Measurements from ENCODE around the gene LMTK3. TPM values are rescaled to one million over a fixed set of nuclear protein-coding genes. Genes with fewer than 3 reads are reported as not detected.

The LMTK3 gene, protein sequence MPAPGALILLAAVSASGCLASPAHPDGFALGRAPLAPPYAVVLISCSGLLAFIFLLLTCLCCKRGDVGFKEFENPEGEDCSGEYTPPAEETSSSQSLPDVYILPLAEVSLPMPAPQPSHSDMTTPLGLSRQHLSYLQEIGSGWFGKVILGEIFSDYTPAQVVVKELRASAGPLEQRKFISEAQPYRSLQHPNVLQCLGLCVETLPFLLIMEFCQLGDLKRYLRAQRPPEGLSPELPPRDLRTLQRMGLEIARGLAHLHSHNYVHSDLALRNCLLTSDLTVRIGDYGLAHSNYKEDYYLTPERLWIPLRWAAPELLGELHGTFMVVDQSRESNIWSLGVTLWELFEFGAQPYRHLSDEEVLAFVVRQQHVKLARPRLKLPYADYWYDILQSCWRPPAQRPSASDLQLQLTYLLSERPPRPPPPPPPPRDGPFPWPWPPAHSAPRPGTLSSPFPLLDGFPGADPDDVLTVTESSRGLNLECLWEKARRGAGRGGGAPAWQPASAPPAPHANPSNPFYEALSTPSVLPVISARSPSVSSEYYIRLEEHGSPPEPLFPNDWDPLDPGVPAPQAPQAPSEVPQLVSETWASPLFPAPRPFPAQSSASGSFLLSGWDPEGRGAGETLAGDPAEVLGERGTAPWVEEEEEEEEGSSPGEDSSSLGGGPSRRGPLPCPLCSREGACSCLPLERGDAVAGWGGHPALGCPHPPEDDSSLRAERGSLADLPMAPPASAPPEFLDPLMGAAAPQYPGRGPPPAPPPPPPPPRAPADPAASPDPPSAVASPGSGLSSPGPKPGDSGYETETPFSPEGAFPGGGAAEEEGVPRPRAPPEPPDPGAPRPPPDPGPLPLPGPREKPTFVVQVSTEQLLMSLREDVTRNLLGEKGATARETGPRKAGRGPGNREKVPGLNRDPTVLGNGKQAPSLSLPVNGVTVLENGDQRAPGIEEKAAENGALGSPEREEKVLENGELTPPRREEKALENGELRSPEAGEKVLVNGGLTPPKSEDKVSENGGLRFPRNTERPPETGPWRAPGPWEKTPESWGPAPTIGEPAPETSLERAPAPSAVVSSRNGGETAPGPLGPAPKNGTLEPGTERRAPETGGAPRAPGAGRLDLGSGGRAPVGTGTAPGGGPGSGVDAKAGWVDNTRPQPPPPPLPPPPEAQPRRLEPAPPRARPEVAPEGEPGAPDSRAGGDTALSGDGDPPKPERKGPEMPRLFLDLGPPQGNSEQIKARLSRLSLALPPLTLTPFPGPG (N-terminal part only)
- 2.8 and 3.7 TPM in 2 replicates for total RNA-seq

DNA sequence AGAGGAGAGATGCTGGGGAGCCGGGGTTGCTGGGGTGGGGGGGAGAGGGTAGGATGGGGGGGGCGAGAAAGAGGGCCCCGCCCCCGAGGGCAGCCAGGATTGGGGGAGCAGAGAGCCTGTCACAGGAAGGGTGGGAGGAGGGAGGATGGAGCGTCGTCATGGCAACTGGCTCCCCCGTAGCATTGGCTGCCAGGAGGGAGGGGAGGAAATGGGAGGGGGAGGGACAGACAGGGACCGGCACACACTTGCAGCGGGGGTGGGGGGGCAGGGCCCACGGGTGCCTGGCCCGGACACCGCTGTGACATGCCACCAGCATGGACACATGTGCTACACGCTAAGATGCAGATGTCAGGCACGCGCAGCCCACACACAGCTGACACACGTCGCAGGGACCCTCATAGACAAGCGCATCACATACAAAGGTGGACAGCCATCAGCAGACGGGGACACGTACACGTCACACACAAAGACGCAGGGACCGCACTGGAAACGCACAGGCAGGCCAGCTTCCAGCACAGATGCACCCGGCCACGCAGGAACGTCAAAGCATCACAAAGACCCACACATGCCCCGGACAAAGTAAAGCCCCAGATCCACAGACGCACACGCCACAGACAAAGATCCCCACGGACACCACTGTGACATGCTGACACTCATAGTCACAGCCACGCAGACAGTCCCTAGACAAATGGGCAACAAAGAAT, at the start of gene LMTK3:
LMTK3 (minus strand) TSS at position 36 of the 704 bp plus-strand sequence. CDS start 259 bp downstream, outside the sequence.

DNA sequence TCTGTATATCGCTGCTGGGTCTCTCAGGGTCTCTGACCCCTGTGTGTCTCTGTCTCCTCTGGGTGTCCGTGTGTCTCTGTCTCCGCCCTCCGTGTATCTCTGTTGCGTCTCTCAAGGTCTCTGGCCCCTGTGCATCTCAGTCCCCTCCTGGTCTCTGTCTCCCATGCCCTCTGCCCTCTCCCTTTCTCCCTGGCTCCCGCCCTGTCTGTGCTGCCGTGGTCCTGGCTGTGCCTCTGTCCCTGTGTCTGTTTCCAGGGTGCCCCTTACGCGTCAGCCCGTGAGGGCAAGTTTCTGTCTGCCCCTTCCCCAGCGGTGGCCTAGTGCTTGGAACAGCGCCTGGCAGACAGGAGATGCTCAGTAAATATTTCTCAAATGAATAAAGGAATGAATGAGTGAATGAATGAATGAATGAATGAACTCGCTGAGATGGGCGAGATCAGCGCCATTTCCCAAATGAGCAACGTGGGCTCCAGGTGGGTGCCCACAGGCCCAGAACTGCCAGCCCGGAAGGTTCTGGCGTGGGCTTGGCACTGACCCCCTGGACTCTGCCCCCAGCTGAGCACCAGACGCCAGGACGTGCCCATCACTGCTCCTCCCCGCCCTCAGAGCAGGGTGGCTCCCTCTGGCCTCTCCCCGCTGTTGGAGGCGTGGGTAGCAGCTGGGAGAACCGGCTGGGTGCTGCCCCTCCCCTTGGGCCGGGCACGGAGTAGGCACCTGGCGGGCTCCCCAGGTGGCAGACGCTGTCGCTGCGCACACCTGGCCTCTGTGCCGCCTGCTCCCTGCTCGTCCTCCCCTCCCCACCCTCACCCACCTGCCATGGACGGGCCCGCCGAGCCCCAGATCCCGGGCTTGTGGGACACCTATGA, 40.0 kb upstream of the LMTK3 start, which contains the start of gene SULT2B1:
SULT2B1 (plus strand) TSS at position 736 of the 866 bp plus-strand sequence; CDS start at position 817, 81 bp downstream.

DNA sequence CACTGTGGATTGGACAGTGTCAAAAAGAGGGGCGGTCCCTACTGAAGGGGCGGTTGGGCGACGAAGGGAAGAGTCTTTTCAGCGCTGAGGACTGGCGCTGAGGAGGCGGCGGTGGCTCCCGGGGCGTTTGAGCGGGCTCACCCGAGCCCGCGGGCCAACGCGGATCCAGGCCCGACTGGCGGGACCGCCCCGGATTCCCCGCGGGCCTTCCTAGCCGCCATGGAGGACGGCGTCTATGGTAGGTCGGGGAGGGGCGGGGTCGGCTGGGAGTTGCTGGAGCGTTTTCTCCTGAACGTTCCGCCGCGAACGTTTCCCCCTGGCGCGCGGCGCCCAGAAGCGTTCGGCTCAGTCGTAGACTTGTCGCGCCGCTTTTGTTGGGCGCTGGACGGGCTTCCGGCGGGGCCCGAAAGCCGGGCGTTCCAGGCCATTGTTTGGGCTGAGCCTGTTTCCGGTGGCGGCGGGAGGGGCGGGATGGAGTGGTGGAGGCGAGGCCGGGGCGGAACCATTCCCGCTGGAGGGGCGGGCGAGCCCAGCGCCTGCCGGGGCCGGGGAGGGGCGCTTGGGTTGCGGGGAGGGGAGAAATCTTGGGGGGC, 42.2 kb downstream of the LMTK3 start, which contains the start of gene CYTH2:
CYTH2 (plus strand) TSS at position 81 of the 593 bp plus-strand sequence; CDS start at position 220, 139 bp downstream.

DNA sequence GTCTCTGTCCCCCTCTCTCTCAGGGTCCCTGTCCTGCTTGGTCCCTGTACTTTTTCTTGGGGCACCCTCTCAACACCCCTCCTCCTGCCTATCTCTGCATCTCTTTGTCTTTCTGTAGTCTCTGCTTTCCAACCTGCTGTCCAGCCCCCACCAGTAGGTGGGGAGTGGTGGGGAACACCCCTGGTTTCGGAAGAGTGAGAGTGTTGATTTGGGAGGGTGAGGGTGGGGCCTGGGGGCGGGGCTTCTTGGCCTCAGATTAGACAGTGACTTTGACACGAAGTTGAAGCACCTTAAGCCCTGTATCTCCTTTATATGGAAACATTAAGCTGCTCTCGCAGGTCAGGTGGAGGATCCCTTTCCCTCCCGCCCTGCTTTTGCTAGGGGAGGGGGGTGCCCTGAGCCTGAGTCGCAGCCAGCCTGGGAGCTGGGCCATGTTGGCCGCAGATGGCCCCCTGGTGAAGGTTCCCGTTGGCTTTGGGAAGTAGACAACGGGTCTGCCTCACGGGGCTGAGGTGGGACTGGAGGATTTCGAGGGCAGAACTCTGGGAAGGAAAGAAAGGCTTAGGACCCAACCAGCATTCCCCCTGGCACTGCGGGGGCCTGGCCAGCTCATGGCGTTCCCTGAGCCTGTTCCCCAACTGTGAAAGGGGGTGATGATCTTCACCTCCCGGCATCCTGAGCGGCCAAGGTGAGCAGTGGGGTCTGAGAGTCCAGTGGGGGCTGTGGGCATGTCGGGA, 56.3 kb downstream of the LMTK3 start, which contains the start of gene KCNJ14:
KCNJ14 (plus strand) TSS at position 404 of the 737 bp plus-strand sequence. CDS start 6,151 bp downstream, outside the sequence.

DNA sequence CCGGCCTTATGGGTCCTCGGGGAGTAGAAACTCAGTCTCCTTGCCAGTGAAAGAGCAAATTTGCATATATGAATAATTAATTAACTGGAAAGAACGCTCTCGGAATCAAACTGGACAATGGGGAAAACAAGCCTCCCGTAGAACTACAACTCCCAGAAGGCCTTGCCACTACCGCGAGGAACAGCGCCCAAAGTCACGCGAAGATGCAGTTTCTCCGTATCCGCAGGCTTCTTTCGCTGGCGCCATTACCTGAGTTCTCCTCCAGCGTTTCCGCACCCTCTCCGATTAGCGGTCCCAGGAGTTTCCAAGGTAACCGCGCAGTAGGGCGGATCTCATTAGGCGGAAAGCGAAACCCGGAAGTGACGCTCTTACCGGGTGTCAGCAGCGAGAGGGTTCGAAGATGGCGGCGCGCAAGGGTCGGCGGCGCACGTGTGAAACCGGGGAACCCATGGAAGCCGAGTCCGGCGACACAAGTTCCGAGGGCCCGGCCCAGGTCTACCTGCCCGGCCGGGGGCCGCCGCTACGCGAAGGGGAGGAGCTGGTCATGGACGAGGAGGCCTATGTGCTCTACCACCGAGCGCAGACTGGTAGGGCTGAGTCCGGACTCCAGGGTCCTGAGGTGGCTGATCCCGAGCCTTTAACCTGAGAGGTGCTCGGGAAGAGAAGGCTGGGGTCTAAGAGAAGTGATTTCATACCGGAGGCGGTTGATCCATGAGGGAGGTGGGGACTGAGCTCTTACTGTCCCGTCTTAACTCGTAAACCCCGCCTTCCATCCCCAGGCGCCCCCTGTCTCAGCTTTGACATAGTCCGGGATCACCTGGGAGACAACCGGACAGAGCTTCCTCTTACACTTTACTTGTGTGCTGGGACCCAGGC, 65.8 kb downstream of the LMTK3 start, which contains the start of gene GRWD1:
GRWD1 (plus strand) TSS at position 378 of the 876 bp plus-strand sequence; CDS start at position 401, 23 bp downstream.

Other genes with a start within 250 kb of the LMTK3 start
- gene ZNF114, start 241.8 kb downstream of the LMTK3 start, total RNA-seq = 0.72 and 1.7 TPM in 2 replicates
- 54.1 and 100.0 TPM in 2 replicates for gene EMP3, start 186.3 kb downstream of the LMTK3 start, total RNA-seq
- gene TMEM143, start 147.9 kb downstream of the LMTK3 start, total RNA-seq = 4.1 and 4.7 TPM in 2 replicates
- not detected in 2 replicates for gene SYNGR4, start 147.5 kb downstream of the LMTK3 start, total RNA-seq
- gene KDELR1, start 120.3 kb downstream of the LMTK3 start, total RNA-seq = 135 and 149 TPM in 2 replicates
- gene GRIN2D, start 118.2 kb downstream of the LMTK3 start, total RNA-seq = 0.16 TPM in 1 of 2 replicates, not detected in the other
- gene GRWD1, start 65.9 kb downstream of the LMTK3 start, total RNA-seq = 35.2 and 40.9 TPM in 2 replicates
- 0.53 and 0.70 TPM in 2 replicates for gene KCNJ14, start 56.3 kb downstream of the LMTK3 start, total RNA-seq
- 18.7 and 23.5 TPM in 2 replicates for gene CYTH2, start 42.5 kb downstream of the LMTK3 start, total RNA-seq
- gene SULT2B1, start 40.3 kb upstream of the LMTK3 start, total RNA-seq = 1.5 and 1.6 TPM in 2 replicates
- not detected in 2 replicates for gene SPACA4, start 94.9 kb upstream of the LMTK3 start, total RNA-seq
- gene FAM83E, start 103.2 kb upstream of the LMTK3 start, total RNA-seq = 0.08 and 0.23 TPM in 2 replicates
- gene RPL18, start 107.3 kb upstream of the LMTK3 start, total RNA-seq = 2,779 and 2,974 TPM in 2 replicates
- 8.7 and 10.3 TPM in 2 replicates for gene SPHK2, start 107.7 kb upstream of the LMTK3 start, total RNA-seq
- gene DBP, start 125.5 kb upstream of the LMTK3 start, total RNA-seq = 3.0 and 10.3 TPM in 2 replicates
- gene CA11, start 134.4 kb upstream of the LMTK3 start, total RNA-seq = 1.2 and 1.6 TPM in 2 replicates
- not detected in 2 replicates for gene NTN5, start 161.2 kb upstream of the LMTK3 start, total RNA-seq
- gene FUT2, start 184.1 kb upstream of the LMTK3 start, total RNA-seq = 1.4 and 4.8 TPM in 2 replicates
- 0.39 and 0.72 TPM in 2 replicates for gene MAMSTR, start 207.9 kb upstream of the LMTK3 start, total RNA-seq
- 17.6 and 25.1 TPM in 2 replicates for gene RASIP1, start 228.8 kb upstream of the LMTK3 start, total RNA-seq
- gene IZUMO1, start 235.1 kb upstream of the LMTK3 start, total RNA-seq = 0.04 and 0.23 TPM in 2 replicates
- 7.3 and 11.6 TPM in 2 replicates for gene FUT1, start 240.8 kb upstream of the LMTK3 start, total RNA-seq
- not detected in 2 replicates for gene FGF21, start 243.7 kb upstream of the LMTK3 start, total RNA-seq